Prostate gland (tissue), 2 donors: ENCODE measurements around the gene NFAM1.

Experiments
- CTCF ChIP-seq, 4 experiments: fragments of 200-600 bp in 2 of 4; fragments of 450-650 bp in 2 of 4; sonication (generic) in 2 of 4; IDR thresholded peaks; 1 replicate in 3 of 4; 2 replicates in 1 of 4; pipeline ENCODE4 v1.5.1; 2016 to 2019; ENCODE audit warnings: antibody characterized with exemption in 4 of 4, mild to moderate bottlenecking in 2 of 4, moderate library complexity in 2 of 4
- POLR2A ChIP-seq: fragments of 450-650 bp; IDR thresholded peaks from one replicate; pipeline ENCODE4 v1.6.1; 2016; ENCODE audit warnings: antibody characterized with exemption, mild to moderate bottlenecking
- POLR2AphosphoS5 ChIP-seq: sonication (generic); formaldehyde crosslinking; IDR thresholded peaks from one replicate; pipeline ENCODE4 v1.6.1; 2017; ENCODE audit warnings: antibody characterized with exemption

GRCh38 chr22:42443240-42444076 is 11.3 kb upstream of the NFAM1 start:
- TF ChIP-seq CTCF (IDR thresholded peaks at IDR 0.05), result no peak
- no peak for TF ChIP-seq POLR2A
- no peak for TF ChIP-seq POLR2AphosphoS5
